ENCODE data around the gene CRYGB. TPM values are rescaled to one million over a fixed set of nuclear protein-coding genes. Genes with fewer than 3 reads are reported as not detected.
A peak's percentile ranks its signal among the peaks of the same experiment; 100 is the strongest.
"Not testable (repeated sequence)": the region's sequence is repeated elsewhere in the genome, so short reads cannot be mapped to it uniquely, and the experiment has no call there.

Gene CRYGB
- total and polyA plus RNA-seq, 3 donors from 2014 or later = 0.56 to 0.79 TPM; not detected in 1

- Histone ChIP-seq H3K27me3 (no peaks in the 10 kb centered on the region), H3K27ac (no peak overlapping the region), H3K4me3 (no peak overlapping the region), H3K36me3 (ENCODE audit: low read depth, missing control alignments) (no peaks in the 10 kb centered on the region), H3K9me3 (no peaks in the 10 kb centered on the region), H3K4me1 (no peaks in the 10 kb centered on the region)
- intact Hi-C loops (cut with DNase I; ENCODE audit: low total_unique reads) = no loop called here
- no peak for DNase-seq
- no peak for TF ChIP-seq CTCF (IDR thresholded peaks at IDR 0.05)
- no peak for TF ChIP-seq POLR2A (IDR thresholded peaks at IDR 0.05)
These were observed 1.1 kb upstream of the CRYGB start for GRCh38 chr2:208147008-208147407.

GRCh38 chr2:208142925-208143799, 2.8 kb downstream of the CRYGB start:
- H3K36me3 ChIP-seq (ENCODE audit: low read depth, missing control alignments) = no peaks in the 10 kb centered on the region
- no peaks in the 10 kb centered on the region for H3K4me1 ChIP-seq
- intact Hi-C loops (cut with DNase I; ENCODE audit: low total_unique reads) = no loop called here
- no peak for DNase-seq
- H3K9me3 ChIP-seq = no peaks in the 10 kb centered on the region
- H3K4me3 ChIP-seq = no peak overlapping the region
- no peaks in the 10 kb centered on the region for H3K27me3 ChIP-seq
- TF ChIP-seq CTCF (IDR thresholded peaks at IDR 0.05) (no peak), POLR2A (IDR thresholded peaks at IDR 0.05) (no peak)
- WGBS, 2 donors = 50 to 72% methylated on average over 9 to 14 of the region's 14 CpGs
- H3K27ac ChIP-seq = no peak overlapping the region

- Histone ChIP-seq H3K27me3 (no peaks in the 10 kb centered on the region), H3K27ac (no peak overlapping the region), H3K9me3 (no peaks in the 10 kb centered on the region), H3K36me3 (ENCODE audit: low read depth, missing control alignments) (no peaks in the 10 kb centered on the region), H3K4me3 (no peak overlapping the region), H3K4me1 (no peaks in the 10 kb centered on the region)
- intact Hi-C loops (cut with DNase I; ENCODE audit: low total_unique reads) = no loop called here
- 49 to 51% methylated on average over 8 of the region's 8 CpGs for WGBS, 2 donors
- no peak for TF ChIP-seq POLR2A (IDR thresholded peaks at IDR 0.05)
- TF ChIP-seq CTCF (IDR thresholded peaks at IDR 0.05) = no peak
- no peak for DNase-seq
These were observed 3.6 kb downstream of the CRYGB start for GRCh38 chr2:208142240-208142924.

- intact Hi-C loops (cut with DNase I; ENCODE audit: low total_unique reads) = no loop called here
- Histone ChIP-seq H3K4me3 (peak overlapping the region; percentile 20 to 29), H3K4me1 (no peaks in the 10 kb centered on the region), H3K9me3 (no peaks in the 10 kb centered on the region), H3K36me3 (ENCODE audit: low read depth, missing control alignments) (no peaks in the 10 kb centered on the region), H3K27ac (peak overlapping the region; percentile 15 to 40), H3K27me3 (no peaks in the 10 kb centered on the region)
- peak; percentile 67 for DNase-seq
- TF ChIP-seq POLR2A (IDR thresholded peaks at IDR 0.05) (no peak), CTCF (IDR thresholded peaks at IDR 0.05) (no peak)
- WGBS, 2 donors = 69 to 80% methylated on average over 18 of the region's 18 CpGs
These were observed 6.5 kb downstream of the CRYGB start for GRCh38 chr2:208139447-208139846.

GRCh38 chr2:208138334-208138733, 7.6 kb downstream of the CRYGB start:
- 92 to 95% methylated on average over 7 of the region's 7 CpGs for WGBS, 2 donors
- H3K4me1 ChIP-seq; H3K27me3 ChIP-seq; DNase-seq; H3K4me3 ChIP-seq; H3K36me3 ChIP-seq (ENCODE audit: low read depth, missing control alignments); H3K9me3 ChIP-seq; H3K27ac ChIP-seq; intact Hi-C loops (cut with DNase I; ENCODE audit: low total_unique reads): not testable (repeated sequence)

Measured in testis (tissue), 3 donors.